LNCaP clone FGC (cell line): Measurements from ENCODE around the gene ST3GAL3.

Experiments used
- DNase-seq: peaks from one replicate; pipeline ENCODE4 v3.0.0-alpha.2; 2011; ENCODE audit warnings: low read depth
- H3K4me3 ChIP-seq: 2 replicates; pipeline ENCODE4 v1.5.1; 2011; ENCODE audit warnings: mild to moderate bottlenecking, low read depth, low read length, control low read depth
- TF ChIP-seq, protein P1 (sequence below): IDR thresholded peaks from 2 replicates; pipeline ENCODE4 v1.5.1; 2012; ENCODE audit warnings: mild to moderate bottlenecking; ENCODE audit not compliant: control insufficient read depth, insufficient read depth; ENCODE audit errors: extremely low read depth

ST3GAL3 gene

DNA sequence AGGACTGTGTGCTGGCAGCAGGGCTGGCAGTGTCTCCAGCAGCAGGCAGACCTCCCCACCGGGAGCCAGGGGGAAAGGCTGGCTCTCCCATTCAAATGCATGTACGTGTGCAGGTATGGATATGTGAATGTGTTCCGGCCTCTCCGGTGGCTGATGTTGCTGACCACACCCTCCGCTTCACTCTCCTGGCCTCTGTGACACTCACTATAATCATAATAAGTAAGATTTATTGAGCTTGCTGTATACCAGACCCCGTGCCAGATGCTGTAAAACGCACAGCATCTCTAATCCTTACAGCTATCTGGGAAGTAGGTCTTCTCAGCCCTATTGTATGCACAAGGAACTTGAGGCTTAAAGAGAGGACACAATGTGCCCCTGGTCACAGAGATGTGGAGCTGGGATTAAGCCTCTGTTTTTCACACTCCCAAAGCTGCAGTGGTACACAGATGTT, 205.7 kb downstream of the ST3GAL3 start:
- H3K4me3 ChIP-seq, result no peak overlapping the region
- TF ChIP-seq, protein P1, sequence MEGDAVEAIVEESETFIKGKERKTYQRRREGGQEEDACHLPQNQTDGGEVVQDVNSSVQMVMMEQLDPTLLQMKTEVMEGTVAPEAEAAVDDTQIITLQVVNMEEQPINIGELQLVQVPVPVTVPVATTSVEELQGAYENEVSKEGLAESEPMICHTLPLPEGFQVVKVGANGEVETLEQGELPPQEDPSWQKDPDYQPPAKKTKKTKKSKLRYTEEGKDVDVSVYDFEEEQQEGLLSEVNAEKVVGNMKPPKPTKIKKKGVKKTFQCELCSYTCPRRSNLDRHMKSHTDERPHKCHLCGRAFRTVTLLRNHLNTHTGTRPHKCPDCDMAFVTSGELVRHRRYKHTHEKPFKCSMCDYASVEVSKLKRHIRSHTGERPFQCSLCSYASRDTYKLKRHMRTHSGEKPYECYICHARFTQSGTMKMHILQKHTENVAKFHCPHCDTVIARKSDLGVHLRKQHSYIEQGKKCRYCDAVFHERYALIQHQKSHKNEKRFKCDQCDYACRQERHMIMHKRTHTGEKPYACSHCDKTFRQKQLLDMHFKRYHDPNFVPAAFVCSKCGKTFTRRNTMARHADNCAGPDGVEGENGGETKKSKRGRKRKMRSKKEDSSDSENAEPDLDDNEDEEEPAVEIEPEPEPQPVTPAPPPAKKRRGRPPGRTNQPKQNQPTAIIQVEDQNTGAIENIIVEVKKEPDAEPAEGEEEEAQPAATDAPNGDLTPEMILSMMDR, result no peak
- DNase-seq, result no peak

DNA sequence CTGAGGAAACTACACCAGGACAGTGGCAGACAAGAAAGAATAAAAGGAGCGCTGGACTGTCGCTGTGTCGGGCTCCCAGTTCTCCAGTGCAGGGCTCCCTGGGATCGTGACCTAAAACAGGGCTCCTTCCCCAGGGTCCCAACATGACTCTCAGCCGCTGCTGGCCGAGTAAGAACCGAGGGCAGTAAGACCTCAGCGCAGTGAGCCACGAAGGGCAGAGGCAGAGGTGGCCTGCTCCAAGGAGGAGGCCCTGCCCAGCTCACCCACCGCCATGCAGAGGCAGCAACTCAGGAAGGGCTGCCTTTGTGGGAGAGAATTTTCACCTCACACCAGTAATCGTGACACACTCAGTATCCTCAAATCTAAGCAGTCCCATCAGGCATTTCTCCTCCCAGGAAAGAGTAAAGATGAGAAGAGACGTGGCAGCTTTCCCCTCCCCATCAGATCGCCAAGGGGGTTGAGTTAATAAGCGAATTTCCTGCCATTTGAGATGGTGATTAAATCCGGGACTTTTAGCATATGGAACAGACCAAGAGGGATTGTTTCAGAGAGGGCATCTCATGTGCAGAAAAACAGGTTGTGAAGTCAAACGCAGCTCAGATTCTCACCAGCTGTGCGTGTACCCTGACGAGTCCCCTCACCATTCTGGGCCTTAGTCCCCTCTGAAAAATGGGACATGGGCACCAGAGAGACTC, 206.5 kb downstream of the ST3GAL3 start:
- no peak for DNase-seq
- TF ChIP-seq, protein P1, result no peak
- no peak overlapping the region for H3K4me3 ChIP-seq

DNA sequence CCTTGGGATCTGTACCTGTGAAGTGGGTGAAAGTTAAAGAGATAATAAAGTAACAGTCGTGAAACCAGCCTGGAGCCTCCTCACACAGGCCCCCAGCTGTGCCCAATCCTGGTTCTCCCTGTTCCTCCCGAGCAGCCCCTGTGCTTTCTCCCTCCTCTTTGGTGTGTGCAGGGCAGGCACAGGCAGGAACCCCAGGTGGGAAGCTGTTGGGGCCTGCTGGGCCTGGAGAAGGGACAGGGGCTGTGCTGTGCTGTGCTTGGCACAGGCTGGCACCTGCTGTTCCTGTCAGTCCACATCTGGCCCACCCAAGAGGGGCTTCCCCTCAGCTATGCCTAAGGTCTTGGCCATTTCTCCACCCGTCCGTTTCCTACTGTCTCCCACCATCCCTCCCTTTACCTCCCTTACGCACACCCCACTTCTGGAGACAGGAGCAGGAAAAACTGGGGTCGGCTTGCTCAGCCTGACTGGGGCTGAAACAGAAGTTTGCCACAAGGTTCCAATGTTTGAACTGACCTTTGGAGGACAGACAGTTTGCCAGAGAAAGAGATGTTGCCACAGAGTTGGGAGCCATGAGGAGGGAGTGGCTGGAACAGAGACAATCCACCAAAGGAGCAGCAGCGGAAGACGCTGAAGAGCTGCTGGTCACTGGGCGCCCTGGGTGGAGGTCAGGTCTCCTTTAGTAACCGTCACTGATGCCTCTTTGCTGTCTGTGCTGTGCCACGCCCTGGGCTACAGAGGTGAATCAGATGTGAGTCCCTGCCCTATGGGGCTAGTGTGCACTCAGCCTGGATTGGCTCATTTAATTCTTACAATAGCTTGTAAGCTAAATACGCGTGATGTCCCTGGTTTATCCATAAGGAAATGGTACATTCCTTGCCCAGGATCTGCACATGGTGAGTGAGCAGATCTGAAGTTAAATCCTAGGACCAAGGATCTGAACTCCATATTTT, 207.5 kb downstream of the ST3GAL3 start:
- TF ChIP-seq, protein P1, result no peak
- no peak for DNase-seq

DNA sequence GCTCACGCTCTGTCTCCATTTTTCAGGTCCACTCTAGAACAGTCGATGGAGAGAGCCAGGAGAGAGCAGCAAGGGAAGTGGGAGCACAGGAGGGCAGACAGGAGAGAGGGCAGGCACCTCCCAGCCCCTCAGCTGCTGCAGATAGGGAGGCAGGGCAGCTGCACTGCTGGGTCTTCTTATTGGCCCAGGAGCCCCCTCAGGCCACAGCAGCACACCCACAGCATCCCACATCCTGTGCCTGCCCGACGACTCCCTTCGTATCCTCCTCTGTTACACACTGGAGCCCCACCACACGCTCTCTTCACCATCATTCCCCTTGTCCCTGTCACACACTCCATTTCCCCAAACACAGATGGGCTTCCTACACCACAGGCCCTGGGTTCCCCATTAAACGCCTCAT, 212.6 kb downstream of the ST3GAL3 start:
- H3K4me3 ChIP-seq, result no peak overlapping the region
- TF ChIP-seq, protein P1, result no peak
- no peak for DNase-seq

More for the DNA sequence above, 207.5 kb downstream of the ST3GAL3 start:
- no peak overlapping the region for H3K4me3 ChIP-seq

DNA sequence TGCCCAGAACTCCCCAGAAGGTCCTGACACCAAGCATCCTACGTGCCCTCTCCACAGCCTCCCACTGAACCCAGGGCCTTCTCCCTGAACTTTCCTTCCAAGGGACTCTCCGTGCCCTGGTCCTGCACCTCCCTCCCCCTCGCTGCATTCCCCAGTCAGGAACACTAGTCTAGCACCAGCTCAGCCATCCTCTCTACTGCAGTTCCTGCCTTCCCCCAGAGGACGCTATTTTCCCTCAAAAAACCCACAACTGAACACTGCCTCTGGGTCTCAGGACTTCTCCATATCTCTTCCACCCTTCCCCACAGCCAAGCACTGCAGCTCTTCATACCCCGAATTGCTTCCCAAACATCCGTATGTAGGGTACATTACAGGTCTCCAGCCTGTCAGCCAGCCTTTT, 213.7 kb downstream of the ST3GAL3 start:
- no peak for DNase-seq
- TF ChIP-seq, protein P1, result no peak
- H3K4me3 ChIP-seq, result no peak overlapping the region

DNA sequence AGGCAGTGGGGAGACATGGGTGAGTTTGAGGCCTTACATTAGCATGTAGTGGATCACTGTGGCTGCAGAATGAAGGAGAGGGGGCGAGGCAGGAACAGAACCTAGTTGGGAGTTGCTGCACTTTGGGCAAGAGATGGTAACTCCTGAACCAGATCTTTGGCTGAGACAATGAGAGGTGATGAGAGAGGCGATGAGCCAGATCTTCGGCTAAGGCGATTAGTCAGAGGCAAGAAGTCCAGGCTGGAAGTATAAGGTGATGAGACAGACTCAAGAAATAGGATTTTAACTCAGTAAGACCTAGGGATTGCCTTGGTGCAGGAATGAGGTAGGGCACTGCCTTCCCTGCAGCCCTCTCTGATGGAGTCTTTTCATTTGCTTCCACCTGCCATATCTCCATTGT, 217.2 kb downstream of the ST3GAL3 start:
- TF ChIP-seq, protein P1, result no peak
- no peak for DNase-seq
- H3K4me3 ChIP-seq, result no peak overlapping the region

DNA sequence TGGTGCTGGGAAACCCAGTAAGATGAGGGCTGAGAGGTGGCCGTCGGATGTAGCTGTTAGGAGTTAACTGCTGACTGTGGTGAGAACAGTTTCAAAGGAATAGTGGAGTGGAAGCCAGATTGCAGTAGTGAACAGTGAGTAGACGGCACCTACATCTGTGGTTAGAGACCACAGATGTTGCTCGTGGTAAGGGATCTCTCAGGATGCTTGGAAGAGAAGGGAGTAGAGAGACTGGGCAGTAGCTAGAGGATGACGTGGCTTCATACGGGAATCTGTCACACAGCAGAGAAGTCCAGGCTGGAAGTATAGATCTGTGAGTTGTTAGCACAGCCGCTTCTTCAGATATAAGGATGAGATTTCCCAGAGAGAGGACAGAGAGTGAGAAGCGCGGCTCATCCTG, 218.5 kb downstream of the ST3GAL3 start:
- H3K4me3 ChIP-seq, result no peak overlapping the region
- no peak for DNase-seq
- TF ChIP-seq, protein P1, result no peak
